ENCODE measurements around the gene ITPRID2.

DNA sequence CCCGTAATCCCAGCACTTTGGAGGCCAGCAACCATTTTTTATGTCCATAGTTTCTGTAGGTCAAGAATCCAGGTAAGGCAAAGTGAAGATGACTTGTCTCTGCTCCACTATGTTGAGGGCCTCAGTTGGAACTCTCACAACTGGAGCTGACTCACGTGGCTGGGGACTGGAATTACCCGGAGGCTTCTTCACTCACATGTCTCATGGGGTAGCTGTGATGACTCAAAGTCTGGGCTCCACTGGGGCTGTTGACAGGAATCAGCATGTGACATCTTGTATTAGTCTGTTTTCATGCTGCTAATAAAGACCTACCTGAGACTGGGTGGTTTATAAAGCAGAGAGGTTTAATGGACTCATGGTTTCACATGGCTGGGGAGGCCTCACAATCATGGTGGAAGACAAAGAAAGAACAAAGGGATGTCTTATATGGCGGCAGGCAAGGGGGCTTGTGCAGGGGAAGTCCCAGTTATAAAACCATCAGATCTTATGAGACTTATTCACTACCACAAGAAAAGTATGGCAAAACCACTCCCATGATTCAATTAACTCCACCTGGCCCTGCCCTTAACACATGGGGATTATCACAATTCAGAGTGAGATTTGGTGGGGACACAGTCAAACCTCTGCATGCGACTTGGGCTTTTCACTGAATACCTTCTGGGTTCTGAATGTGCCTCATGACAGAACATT, 86.3 kb downstream of the ITPRID2 start:
- TF ChIP-seq EZH2 (IDR thresholded peaks at IDR 0.05; ENCODE audit: borderline replicate concordance, insufficient read depth, low read depth, low read length, poor library complexity, severe bottlenecking): no peak
- TF ChIP-seq, protein P1, sequence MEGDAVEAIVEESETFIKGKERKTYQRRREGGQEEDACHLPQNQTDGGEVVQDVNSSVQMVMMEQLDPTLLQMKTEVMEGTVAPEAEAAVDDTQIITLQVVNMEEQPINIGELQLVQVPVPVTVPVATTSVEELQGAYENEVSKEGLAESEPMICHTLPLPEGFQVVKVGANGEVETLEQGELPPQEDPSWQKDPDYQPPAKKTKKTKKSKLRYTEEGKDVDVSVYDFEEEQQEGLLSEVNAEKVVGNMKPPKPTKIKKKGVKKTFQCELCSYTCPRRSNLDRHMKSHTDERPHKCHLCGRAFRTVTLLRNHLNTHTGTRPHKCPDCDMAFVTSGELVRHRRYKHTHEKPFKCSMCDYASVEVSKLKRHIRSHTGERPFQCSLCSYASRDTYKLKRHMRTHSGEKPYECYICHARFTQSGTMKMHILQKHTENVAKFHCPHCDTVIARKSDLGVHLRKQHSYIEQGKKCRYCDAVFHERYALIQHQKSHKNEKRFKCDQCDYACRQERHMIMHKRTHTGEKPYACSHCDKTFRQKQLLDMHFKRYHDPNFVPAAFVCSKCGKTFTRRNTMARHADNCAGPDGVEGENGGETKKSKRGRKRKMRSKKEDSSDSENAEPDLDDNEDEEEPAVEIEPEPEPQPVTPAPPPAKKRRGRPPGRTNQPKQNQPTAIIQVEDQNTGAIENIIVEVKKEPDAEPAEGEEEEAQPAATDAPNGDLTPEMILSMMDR (IDR thresholded peaks at IDR 0.05): no peak
